Measurements from ENCODE around the gene RANGRF.

DNA sequence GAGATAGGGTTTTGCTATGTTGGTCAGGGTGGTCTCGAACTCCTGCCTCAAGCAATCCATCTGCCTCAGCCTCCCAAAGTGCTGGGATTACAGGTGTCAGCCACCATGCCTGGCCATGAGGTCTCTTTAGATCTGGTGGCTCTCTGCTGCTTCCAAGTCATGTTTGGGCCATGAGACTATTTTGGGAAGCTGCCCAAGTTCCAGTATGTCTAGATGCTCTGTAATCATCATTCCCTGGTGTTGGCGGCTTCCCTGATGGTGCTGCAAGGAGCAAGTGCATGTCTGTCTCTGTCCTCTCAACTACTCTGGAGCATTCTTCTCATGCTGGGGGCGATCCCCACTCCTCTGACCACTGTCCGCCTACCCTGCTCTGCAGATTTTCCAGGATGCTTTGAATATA lies 44.8 kb downstream of the RANGRF start:
- TF ChIP-seq, protein P1, sequence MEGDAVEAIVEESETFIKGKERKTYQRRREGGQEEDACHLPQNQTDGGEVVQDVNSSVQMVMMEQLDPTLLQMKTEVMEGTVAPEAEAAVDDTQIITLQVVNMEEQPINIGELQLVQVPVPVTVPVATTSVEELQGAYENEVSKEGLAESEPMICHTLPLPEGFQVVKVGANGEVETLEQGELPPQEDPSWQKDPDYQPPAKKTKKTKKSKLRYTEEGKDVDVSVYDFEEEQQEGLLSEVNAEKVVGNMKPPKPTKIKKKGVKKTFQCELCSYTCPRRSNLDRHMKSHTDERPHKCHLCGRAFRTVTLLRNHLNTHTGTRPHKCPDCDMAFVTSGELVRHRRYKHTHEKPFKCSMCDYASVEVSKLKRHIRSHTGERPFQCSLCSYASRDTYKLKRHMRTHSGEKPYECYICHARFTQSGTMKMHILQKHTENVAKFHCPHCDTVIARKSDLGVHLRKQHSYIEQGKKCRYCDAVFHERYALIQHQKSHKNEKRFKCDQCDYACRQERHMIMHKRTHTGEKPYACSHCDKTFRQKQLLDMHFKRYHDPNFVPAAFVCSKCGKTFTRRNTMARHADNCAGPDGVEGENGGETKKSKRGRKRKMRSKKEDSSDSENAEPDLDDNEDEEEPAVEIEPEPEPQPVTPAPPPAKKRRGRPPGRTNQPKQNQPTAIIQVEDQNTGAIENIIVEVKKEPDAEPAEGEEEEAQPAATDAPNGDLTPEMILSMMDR (IDR thresholded peaks at IDR 0.05) = no peak
- TF ChIP-seq POLR2A (IDR thresholded peaks at IDR 0.05) = no peak

All from right lobe of liver (tissue), 4 donors.